22Rv1 (cell line): Measurements from ENCODE around the gene CFAP57.

ENCODE experiments used
- H3K27ac ChIP-seq: fragments of 450-650 bp; 2 replicates; pipeline ENCODE4 v1.5.1; 2017
- CTCF ChIP-seq: fragments of 450-650 bp; IDR thresholded peaks from 2 replicates; pipeline ENCODE4 v1.5.1; 2017; ENCODE audit warnings: mild to moderate bottlenecking
- ZFX ChIP-seq: fragments of 450-650 bp; IDR thresholded peaks from 2 replicates; pipeline ENCODE4 v1.6.1; 2017; ENCODE audit warnings: antibody characterized with exemption, borderline replicate concordance

CFAP57 gene

GRCh38 chr1:43284546-43285110 lies 112.5 kb downstream of the CFAP57 start:
- H3K27ac ChIP-seq, result peak overlapping the region; percentile 58
- TF ChIP-seq ZFX, result no peak
- no peak for TF ChIP-seq CTCF

- TF ChIP-seq ZFX (no peak), CTCF (peak; percentile 84)
- H3K27ac ChIP-seq, result peak within 1 kb of the TSS; percentile 58
These were observed 113.3 kb downstream of the CFAP57 start, which contains the start of gene C1orf210 for GRCh38 chr1:43285269-43285990. Gene C1orf210, minus strand, starts transcription at chr1:43285581. Its CDS starts 2,311 bp downstream, at chr1:43283270.

DNA sequence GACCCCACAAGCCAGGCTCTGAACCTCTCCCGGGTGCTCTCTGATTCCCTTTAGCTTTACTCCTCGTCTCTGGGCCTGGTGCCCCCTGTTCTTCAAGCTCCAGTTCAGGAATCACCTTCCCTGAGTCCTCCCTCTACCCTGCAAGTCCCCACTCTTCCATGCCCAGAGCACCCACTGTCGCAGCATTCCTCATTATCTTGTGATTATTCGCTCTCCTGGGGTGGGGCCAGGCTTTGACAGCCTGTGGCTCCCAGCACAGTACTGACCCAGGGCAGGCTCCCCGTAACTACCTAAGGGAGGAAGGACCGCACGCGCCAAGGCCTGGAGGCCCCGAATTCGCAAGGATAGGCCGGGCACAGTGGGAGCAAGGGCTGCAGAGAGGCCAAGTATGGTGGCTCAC lies 114.0 kb downstream of the CFAP57 start:
- TF ChIP-seq CTCF, result no peak
- no peak for TF ChIP-seq ZFX
- peak overlapping the region; percentile 58 for H3K27ac ChIP-seq

- TF ChIP-seq ZFX, result no peak
- no peak for TF ChIP-seq CTCF
- H3K27ac ChIP-seq, result no peak overlapping the region
These were observed 114.4 kb downstream of the CFAP57 start for GRCh38 chr1:43286533-43286932.

DNA sequence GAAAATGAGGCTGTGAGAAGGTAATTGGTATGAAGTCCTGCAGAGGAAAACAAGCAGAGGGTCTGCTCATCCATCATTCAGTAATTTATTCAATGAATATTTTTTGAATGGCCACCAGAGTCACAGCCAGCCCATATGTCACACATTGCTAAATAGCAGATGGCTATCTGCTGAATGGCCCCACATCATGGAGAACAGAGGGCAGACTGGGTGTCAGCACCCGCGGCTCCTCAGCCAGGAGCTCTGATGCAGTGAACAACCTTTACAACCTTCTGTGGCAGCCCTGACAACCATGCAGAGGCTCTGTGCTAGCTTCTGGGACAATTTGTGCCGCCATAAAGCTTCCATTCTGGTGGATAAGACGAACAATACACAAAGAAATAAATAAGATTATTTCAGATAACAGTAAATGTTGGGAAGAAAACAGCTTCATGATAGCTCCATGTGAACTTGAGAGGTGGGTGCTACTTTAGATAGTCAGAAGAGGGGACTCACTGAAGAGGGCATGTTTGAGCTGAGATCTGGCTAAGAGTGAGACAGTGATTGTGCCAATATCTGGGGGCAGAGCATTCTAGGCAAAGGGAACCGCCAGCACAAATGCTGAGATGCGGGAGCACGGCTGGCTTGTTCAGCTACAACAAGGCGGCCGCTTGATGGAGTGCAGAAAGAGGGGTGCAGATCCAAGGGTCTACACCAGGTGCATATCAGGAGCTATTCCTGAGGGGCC lies 116.1 kb downstream of the CFAP57 start:
- no peak overlapping the region for H3K27ac ChIP-seq
- TF ChIP-seq ZFX (no peak), CTCF (no peak)

DNA sequence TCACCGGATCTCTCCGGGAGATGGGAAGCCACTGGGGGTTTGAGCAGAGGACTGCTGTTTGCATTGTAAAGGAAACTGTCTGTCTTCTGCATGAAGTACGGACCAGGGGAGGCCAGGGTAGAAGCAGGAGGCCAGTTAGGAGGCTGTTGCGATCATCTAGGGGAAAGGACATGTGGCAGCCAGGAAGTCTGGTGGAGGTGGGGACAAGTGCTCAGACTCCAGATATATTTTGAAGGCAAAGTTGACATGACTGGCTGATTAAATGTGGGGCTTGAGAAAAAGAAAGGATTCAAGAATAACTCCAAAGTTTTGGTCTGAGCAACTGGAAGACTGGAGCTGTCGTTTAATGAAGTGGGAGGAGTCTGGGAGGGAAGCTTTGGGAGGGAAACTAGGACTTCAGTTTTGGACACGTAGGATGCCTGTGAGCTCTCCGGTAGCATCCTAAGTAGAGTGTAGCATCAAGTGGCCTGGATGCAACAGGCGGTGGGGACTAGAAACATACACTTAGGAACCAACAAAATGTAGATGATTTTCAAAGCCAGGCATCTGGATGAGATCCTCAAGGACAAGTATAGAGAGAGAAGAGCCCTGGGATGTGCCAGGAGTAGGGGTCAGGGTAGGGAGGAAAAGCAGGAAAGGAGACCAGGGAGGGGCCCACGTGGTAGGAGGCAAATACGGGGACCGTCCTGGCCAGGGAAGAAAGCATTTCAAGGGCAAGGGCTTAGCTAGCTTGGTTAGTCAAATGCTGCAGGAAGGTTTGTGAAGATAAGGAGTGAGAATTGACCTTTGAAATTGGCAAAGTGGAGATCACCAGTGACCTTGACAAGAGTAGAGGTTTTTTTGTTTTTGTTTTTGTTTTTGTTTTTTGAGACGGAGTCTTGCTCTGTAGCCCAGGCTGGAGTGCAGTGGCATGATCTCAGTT lies 116.9 kb downstream of the CFAP57 start:
- H3K27ac ChIP-seq, result no peak overlapping the region
- TF ChIP-seq CTCF (no peak), ZFX (no peak)
